Activated T-helper 1 cell treated with anti-CD3 and anti-CD28 coated beads, Interleukin-2, amount 50 U/mL, for 16 hours (primary cell): Measurements from ENCODE around the gene GLRA1.
"Not testable (repeated sequence)": the region's sequence is repeated elsewhere in the genome, so short reads cannot be mapped to it uniquely, and the experiment has no call there.

Source experiments
- DNase-seq, 2 donors: peaks; one replicate each; pipeline ENCODE4 v3.0.0-alpha.2; 2020; ENCODE audit warnings: low read depth in 1 of 2, low spot score in 1 of 2

The GLRA1 gene

DNA sequence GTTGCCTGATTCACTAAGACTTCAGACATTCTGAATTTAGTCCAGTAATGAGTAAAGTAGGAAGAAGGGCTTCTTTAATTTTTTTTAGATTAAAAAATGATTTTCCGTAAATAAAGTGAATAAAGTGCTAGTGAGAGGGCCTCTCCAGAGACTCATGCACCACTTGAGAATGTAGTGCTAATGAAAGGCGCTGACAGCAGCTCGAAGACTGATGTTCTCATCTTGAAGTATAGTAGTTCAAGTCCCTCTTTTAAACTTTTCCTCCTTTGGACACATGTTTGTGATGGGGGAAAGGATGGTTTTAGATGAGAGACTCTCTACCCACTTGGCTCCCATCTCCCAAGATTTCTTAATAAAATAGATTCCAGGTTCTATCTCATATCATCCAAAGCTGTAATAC, 104.4 kb downstream of the GLRA1 start:
- DNase-seq, result no peak

DNA sequence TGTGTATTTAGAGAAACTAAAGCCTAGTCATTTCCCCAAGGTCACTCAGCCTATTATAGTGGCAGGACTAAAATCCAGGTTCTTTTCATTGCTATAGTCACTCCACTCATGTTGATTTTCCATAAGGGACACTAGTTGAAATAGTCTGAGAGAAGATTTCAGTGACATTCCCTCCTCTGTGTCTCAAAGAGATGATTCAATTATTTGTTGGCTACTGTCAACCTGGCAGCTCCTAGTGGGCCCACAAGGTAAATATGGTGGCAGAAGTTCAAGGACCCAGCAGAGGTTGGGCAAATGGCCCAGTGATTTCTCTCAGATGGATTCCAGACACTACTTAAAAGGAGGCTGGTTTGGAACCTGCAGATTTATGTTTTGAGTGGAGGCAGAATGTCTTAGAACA, 104.8 kb downstream of the GLRA1 start:
- no peak for DNase-seq

GRCh38 chr5:151815051-151815450, 109.6 kb downstream of the GLRA1 start:
- no peak for DNase-seq

DNA sequence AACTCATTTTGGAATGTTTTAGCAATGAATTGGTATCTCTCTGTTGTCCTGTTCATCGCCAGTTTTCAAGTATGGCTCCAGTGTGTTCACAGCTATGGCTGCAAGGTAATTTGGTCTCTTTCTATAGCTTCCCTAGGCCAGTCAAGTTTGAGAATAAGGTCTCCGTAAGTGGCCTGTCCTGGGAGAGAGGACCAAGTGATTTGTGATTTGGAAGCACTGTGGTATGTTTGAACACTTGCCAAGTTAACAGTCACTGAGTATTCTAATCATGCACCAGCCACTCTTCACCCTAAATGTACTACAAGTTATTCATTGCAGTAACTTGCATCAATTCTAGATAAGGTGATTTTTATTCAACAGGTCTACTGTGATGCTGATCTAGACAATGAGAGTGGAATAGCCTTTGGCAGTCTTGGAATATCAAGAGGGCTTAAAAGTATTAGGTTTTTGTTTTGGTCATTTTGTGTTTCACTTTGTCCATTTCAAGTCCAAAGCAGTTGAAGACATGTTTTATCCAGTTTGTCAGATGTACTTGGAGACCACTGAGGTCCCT, 111.8 kb downstream of the GLRA1 start:
- no peak for DNase-seq

GRCh38 chr5:151811593-151812321, 112.9 kb downstream of the GLRA1 start:
- DNase-seq, result no peak

DNA sequence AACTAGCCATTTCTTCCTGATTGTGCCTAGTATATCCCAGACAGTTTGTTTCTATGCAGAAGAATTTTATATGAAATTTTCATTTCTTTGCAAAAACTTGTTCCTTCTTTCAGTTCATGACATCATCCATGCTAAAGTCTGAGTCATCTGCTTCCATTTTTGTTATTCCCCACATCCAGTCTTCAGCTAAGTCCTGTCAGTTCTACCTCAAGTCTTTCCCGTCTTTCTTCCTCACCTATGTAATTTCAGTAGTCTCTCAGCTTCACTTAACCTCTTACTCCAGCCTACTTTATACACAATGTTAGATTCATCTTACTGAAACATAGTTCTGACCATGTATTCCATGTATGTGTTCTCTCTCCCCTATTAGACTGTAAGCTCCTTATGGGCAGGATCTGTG, 113.8 kb downstream of the GLRA1 start:
- DNase-seq, result no peak

DNA sequence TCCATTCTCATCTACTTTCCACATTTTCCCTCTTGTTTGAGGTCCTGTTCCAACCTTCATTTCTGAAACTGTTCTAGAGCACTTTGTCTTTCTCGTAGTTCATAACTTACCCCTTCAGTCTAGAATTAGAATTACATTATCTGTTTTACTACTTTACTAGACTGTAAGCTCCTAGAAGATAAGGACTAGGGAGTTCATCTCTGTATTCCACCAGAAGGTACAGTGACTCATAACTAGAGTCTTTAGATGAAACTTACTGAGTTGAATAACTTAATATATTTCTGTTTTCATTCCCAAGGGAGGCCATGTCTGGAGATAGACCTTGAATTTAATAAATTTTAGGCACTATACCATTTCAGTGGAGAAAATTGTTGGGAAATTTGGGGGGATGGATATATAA, 114.2 kb downstream of the GLRA1 start:
- DNase-seq, result no peak

- DNase-seq, result no peak
Measured at GRCh38 chr5:151808451-151809169, 116.0 kb downstream of the GLRA1 start.

DNA sequence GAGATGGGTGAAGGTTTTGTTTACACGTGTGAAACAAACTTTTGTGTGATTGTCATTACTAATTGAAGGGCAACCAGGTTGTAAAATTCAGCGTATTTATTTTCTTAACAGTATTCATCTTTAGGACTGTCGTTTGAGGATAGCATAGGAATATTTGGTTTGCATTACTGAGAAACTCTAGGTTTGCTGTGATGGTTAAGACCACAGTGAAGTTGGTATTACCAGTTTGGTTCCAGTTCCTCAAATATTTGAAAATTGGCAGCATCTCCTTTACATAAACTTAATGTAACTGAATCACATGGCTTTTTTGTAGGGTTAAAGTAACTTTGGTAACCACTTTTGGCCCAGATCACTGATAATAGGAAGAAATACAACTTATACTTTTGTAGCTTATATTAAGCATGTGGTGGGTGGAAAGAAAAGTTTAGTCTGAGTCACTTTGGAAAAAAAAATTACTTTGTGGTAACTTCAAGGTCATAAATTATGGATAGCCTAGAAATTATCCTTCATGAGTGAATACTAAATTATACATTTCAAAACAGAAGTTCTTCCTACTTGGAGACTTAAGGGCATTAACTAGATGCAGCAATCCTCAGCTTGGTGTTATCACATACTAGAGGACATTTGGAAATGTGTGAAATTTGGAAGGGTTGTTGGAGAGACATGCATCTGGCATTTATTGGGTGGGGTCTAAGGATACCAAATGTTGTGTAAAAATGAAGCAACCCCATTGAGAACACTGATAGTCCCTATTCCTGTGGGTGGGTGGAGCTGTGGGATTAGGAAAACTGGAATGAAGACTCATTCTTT, 119.0 kb downstream of the GLRA1 start:
- DNase-seq, result no peak

DNA sequence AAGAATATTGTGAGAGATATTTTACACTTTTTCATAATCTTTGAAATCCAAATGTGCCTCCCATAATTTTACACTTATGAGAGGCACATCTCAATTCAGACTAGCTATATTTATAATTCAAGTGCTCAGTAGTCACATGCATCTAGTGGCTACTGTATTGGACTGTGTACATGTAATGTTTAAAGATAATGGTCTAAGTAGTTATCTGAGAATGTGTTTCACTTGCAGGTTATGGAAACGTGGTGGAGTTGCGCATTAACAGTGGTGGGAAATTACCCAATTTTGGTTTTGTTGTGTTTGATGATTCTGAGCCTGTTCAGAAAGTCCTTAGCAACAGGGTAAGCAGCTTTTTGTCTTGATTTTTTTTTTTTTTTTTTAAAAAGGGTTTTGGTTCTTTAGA, 124.1 kb downstream of the GLRA1 start:
- no peak for DNase-seq

- no peak for DNase-seq
Measured at GRCh38 chr5:151799407-151799806, 125.2 kb downstream of the GLRA1 start.

- no peak for DNase-seq
Measured at GRCh38 chr5:151798674-151799073, 126.0 kb downstream of the GLRA1 start.

DNA sequence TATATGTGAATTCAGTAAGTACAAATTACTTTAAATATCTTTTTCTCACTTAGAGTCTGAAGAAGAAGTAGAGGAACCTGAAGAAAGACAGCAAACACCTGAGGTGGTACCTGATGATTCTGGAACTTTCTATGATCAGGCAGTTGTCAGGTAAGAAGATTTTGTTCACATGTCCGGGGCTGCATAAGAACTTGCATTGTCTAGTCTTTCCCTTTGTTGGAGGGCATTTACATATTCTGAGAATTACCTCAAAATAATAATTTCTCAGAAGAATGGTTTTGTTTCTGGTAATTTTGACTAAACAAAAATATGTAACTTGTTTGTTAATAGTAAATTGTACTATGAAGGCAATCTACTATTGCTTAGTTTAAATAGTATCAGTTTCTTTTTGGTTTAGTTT, 129.2 kb downstream of the GLRA1 start:
- DNase-seq, result no peak

- no peak for DNase-seq
Measured at GRCh38 chr5:151793358-151793757, 131.3 kb downstream of the GLRA1 start.

DNA sequence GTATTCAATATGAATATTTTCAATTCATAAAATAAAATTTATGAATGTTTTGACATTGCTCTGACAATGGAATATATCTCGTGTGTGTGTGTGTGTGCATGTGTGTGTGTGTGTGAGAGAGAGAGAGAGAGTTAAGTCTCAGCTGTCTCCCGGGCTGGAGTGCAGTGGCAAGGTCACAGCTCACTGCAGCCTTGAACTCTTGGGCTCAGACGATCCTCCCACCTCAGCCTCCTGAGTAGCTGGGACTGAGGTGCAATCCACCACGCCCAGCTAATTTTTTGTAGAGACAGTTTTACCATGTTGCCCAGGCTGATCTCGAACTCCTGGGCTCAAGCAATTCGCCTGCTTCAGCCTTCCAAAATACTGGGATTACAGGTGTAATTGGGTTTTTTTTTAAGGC, 136.8 kb downstream of the GLRA1 start:
- no peak for DNase-seq

- DNase-seq, result no peak
Measured at GRCh38 chr5:151786468-151786867, 138.2 kb downstream of the GLRA1 start.

- no peak for DNase-seq
Measured at GRCh38 chr5:151784141-151784540, 140.5 kb downstream of the GLRA1 start.

DNA sequence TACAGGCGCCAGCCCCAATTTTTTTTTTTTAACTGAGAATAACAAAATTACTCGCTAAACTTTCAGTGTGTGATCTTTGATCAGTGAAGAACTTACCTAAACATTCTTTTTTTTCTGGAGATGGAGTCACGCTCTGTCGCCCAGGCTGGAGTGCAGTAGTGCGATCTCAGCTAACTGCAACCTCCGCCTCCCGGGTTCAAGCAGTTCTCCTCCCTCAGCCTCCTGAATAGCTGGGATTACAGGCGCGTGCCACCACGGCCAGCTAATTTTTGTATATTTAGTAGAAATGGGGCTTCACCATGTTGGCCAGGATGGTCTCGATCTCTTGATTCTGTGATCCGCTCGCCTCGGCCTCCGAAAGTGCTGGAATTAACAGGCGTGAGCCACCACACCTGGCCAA, 141.0 kb downstream of the GLRA1 start:
- DNase-seq, result not testable (repeated sequence)

- DNase-seq, result no peak
Measured at GRCh38 chr5:151781201-151781600, 143.4 kb downstream of the GLRA1 start.

GRCh38 chr5:151780348-151780747, 144.3 kb downstream of the GLRA1 start:
- no peak for DNase-seq

- DNase-seq, result no peak
Measured at GRCh38 chr5:151779531-151780125, 145.0 kb downstream of the GLRA1 start.
